ENCODE data around the gene ANKRD62.

Gene ANKRD62

GRCh38 chr18:12093520-12094257 is at the start of gene ANKRD62:
Gene ANKRD62 (plus strand): TSS chr18:12093843. CDS start chr18:12094018, 175 bp downstream.
- H3K4me3 ChIP-seq (ENCODE audit: low read length) = no peak within 1 kb of the TSS
- no peak for DNase-seq (ENCODE audit: low read depth)
- no peak for TF ChIP-seq CTCF (conservative IDR thresholded peaks at IDR 0.05; ENCODE audit: low read length)

DNA sequence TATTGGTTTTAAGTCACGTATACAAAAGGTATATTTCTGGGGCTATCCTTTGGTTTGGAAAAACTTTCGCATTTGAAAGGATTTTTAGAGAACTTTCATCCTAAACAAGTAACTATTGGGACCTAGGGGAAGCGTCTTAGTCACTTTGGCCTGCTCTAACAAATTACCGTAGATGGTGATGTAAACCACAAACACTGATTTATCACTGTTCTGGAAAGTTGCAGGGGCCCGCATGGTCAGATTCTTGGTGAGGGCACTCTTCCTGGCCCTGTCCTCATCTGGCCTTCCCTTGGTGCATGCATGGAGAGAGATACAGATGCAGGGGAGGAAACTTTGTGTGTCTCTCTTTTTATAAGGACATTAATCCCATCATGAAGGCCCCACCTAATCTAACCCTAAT is 49.1 kb upstream of the ANKRD62 start:
- no peak overlapping the region for H3K4me3 ChIP-seq (ENCODE audit: low read length)
- no peak for TF ChIP-seq CTCF (conservative IDR thresholded peaks at IDR 0.05; ENCODE audit: low read length)
- DNase-seq (ENCODE audit: low read depth) = no peak

DNA sequence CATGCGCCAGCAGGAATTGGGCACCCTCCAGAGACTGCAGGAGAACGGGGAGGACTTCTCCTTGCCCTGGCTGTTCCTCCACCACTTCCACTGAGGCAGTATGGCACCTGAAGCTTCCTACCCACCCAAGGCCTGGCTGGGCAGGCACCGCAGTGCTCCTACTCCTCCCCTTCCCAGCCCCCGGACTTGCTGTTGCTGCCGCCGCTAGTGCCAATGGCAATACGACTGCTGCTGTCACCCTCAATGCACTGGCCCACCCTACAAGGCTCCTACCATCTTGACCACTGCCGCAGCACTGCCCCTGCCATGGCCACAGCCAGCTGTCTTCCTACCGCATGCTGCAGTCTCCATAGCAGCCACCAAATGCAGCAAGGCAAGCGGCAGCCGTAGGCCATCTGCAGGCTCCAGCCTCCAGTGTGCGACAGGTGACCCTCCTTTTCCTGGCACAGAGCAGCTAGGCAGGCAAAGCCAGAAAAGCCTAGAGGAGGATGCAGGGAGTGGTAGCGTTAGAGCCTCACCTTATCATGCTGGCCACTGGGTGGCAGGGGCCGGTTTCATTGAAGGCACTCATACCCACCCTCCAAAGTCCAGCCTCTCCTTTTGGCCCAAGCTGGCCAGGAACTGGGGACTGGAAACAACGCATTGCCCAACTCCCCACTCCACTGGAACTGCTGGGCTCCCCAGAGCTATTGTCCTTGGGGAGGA is 47.4 kb upstream of the ANKRD62 start:
- DNase-seq (ENCODE audit: low read depth) = no peak
- H3K4me3 ChIP-seq (ENCODE audit: low read length) = no peak overlapping the region
- TF ChIP-seq CTCF (conservative IDR thresholded peaks at IDR 0.05; ENCODE audit: low read length) = no peak

GRCh38 chr18:12046751-12047335 is 46.8 kb upstream of the ANKRD62 start:
- no peak for DNase-seq (ENCODE audit: low read depth)
- H3K4me3 ChIP-seq (ENCODE audit: low read length) = no peak overlapping the region
- TF ChIP-seq CTCF (conservative IDR thresholded peaks at IDR 0.05; ENCODE audit: low read length) = no peak

GRCh38 chr18:12048010-12048826 is 45.4 kb upstream of the ANKRD62 start:
- no peak for DNase-seq (ENCODE audit: low read depth)
- TF ChIP-seq CTCF (conservative IDR thresholded peaks at IDR 0.05; ENCODE audit: low read length) = no peak
- H3K4me3 ChIP-seq (ENCODE audit: low read length) = no peak overlapping the region

GRCh38 chr18:12048827-12049175 is 44.8 kb upstream of the ANKRD62 start:
- no peak for TF ChIP-seq CTCF (conservative IDR thresholded peaks at IDR 0.05; ENCODE audit: low read length)
- H3K4me3 ChIP-seq (ENCODE audit: low read length) = no peak overlapping the region
- peak; percentile 52 for DNase-seq (ENCODE audit: low read depth)
